Measurements from ENCODE around the gene MYO1C.
A peak's percentile ranks its signal among the peaks of the same experiment; 100 is the strongest.
"Not testable (repeated sequence)": the region's sequence is repeated elsewhere in the genome, so short reads cannot be mapped to it uniquely, and the experiment has no call there.

MYO1C gene

GRCh38 chr17:1509290-1509881 is 16.9 kb upstream of the MYO1C start:
- no peak for DNase-seq (ENCODE audit: low read depth in 1 of 2, low spot score in 1 of 2)

DNA sequence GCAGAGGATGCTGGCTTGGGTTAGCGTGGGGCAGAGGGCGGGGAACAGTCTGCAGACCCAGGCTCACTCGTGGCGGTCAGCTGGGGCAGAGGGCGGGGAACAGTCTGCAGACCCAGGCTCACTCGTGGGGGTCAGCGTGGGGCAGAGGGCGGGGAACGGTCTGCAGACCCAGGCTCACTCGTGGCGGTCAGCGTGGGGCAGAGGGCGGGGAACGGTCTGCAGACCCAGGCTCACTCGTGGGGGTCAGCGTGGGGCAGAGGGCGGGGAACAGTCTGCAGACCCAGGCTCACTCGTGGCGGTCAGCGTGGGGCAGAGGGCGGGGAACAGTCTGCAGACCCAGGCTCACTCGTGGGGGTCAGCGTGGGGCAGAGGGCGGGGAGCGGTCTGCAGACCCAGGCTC is 16.2 kb upstream of the MYO1C start:
- not testable (repeated sequence) for DNase-seq (ENCODE audit: low read depth in 1 of 2, low spot score in 1 of 2)

DNA sequence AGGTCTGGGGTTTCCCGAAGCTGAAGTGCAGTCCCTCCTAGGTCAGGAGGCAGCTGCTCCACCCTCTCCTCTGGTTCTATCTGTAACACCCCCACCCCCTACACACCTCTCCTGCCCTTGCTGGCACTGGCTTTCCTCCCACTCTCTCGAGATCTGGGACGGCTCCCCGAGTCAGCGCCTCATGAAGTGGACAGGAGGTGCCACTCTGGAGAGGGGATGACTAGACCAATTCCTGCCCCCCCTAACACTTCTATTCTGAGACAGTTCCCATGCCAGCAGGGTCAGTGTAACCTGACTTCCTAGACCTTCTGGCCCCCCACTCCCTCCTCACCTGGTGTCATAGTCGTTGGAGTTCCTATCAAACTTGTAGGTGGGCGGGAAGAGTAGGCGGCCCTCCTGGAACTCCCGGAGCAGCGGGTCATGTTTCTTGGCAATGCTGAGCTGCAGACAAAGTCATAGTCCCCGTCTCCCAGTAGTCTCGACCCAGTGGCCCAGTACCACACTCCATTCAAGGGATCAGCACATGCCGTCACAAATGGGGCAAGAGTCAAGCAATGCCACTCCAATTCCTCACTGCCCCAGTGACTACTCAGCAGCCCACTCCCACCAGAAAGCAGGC is 14.3 kb upstream of the MYO1C start:
- no peak for DNase-seq (ENCODE audit: low read depth in 1 of 2, low spot score in 1 of 2)

- DNase-seq (ENCODE audit: low read depth in 1 of 2, low spot score in 1 of 2): no peak
Observed at GRCh38 chr17:1505586-1505985, 13.1 kb upstream of the MYO1C start.

GRCh38 chr17:1504866-1505265 is 12.4 kb upstream of the MYO1C start:
- no peak for DNase-seq (ENCODE audit: low read depth in 1 of 2, low spot score in 1 of 2)

GRCh38 chr17:1503699-1504098 is 11.2 kb upstream of the MYO1C start:
- DNase-seq (ENCODE audit: low read depth in 1 of 2, low spot score in 1 of 2): no peak

DNA sequence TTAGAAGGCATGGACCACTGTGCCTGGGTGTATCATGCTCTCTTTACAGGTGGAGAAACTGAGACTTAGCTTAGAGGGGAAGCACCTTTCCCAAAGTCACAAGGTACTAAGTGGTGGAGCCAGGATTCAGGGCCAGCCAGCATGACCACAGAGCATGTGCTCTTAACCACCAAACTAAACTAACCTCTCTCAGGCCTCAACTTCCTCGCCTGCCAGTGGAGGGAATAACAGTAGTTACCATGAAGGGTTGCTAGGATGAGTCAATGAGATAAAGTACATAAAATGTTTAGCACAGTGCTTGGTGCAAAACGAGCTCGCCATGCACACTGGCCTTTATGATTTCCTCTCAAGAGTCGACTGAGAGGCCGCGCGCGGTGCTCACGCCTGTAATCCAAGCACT is 6.4 kb upstream of the MYO1C start:
- no peak for DNase-seq (ENCODE audit: low read depth in 1 of 2, low spot score in 1 of 2)

- no peak for DNase-seq (ENCODE audit: low read depth in 1 of 2, low spot score in 1 of 2)
Observed at GRCh38 chr17:1498233-1498632, 5.7 kb upstream of the MYO1C start.

GRCh38 chr17:1497831-1498230 is 5.3 kb upstream of the MYO1C start:
- DNase-seq (ENCODE audit: low read depth in 1 of 2, low spot score in 1 of 2): no peak

GRCh38 chr17:1496869-1497268 is 4.4 kb upstream of the MYO1C start:
- no peak for DNase-seq (ENCODE audit: low read depth in 1 of 2, low spot score in 1 of 2)

GRCh38 chr17:1495265-1495989 is 2.9 kb upstream of the MYO1C start:
- DNase-seq (ENCODE audit: low read depth in 1 of 2, low spot score in 1 of 2): no peak

GRCh38 chr17:1494736-1495253 is 2.3 kb upstream of the MYO1C start:
- DNase-seq (ENCODE audit: low read depth in 1 of 2, low spot score in 1 of 2): no peak

GRCh38 chr17:1494203-1494602 is 1.7 kb upstream of the MYO1C start:
- no peak for DNase-seq (ENCODE audit: low read depth in 1 of 2, low spot score in 1 of 2)

DNA sequence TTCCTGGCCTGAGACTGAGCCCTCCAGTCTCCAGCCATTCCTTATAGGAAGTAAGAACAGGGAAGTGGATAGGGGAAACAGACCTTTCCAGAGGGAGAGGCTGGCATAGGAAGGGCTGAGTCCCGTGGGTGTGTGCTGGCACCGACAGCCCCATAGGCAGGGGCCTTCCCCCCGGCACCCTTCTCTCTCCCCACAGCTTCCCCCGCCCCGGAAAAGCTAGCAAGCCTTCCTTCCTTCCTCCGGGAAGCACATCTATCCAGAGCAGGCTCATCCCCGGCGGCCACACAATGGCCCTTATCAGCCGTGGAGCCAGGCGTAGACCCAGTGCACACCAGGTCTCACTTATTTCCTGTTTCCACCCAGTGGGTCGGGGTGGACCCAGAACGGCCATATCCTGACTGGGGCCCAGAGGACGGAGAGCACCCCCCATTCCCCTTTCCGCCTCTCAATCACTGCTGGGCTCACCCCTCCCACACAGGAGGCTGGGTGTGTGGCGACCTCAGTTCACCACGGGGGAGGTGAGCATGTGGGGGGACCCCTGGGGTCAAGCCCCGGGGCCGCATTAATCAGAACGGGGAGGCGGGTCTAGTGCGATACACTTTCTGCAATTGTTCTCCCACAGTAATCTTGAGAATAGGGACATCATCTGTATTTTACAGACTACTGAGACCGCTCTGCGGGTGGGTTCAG is 950 bp upstream of the MYO1C start:
- DNase-seq (ENCODE audit: low read depth in 1 of 2, low spot score in 1 of 2): no peak

GRCh38 chr17:1491443-1492248 is 840 bp downstream of the MYO1C start:
- DNase-seq (ENCODE audit: low read depth in 1 of 2, low spot score in 1 of 2): peak in 1 of 2 donors; percentile 30

GRCh38 chr17:1490643-1491442 is 1.6 kb downstream of the MYO1C start:
- peak; percentile 27 to 46 for DNase-seq (ENCODE audit: low read depth in 1 of 2, low spot score in 1 of 2)

GRCh38 chr17:1488826-1489270 is 3.6 kb downstream of the MYO1C start:
- DNase-seq (ENCODE audit: low read depth in 1 of 2, low spot score in 1 of 2): no peak

GRCh38 chr17:1487939-1488825 is 4.3 kb downstream of the MYO1C start:
- DNase-seq (ENCODE audit: low read depth in 1 of 2, low spot score in 1 of 2): peak; percentile 34 to 65
